Amniotic epithelial cell (primary cell): ENCODE data around the gene ROBO1.
"Not testable (repeated sequence)": the region's sequence is repeated elsewhere in the genome, so short reads cannot be mapped to it uniquely, and the experiment has no call there.

Experiments
- DNase-seq: peaks from one replicate; pipeline ENCODE4 v3.0.0-alpha.2; 2010; ENCODE audit warnings: low read depth

ROBO1 gene

GRCh38 chr3:78794431-78794830 is 973.4 kb downstream of the ROBO1 start:
- DNase-seq, result no peak

DNA sequence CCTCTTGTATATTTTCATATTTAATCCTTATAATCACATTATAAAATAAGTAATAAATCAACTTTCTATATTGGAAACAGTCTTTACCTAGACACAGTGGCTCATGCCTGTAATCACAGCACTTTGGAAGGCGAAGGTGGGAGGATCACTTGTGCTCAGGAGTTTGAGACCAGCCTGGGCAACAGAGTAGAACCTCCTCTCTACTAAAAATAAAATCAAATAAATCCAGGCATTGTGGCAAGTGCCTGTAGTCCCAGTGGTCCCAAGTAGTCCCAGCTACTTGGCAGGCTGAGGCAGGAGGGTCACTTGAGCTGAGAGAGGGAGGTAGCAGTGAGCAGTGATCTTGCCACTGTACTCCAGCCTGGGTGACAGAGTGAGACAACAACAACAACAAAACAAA is 975.1 kb downstream of the ROBO1 start:
- DNase-seq, result no peak

DNA sequence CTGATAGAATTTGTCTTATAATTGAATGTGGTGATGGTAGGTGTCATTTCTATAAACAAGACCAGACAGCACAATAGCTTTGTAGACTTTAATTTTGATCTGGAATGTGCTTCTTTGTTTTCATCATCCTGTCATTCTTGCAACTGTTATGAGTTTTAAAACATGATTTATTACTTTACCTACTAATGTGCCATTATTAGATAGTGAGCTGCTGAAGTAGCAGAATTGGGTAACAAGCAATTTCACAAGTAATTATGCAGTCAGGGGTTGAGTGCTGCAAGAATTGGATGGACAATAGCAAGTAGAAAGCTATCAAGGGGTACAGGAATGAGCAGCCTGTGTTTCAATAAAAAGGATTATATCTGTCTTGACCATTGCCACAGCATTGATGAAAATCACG is 975.6 kb downstream of the ROBO1 start:
- DNase-seq, result no peak

DNA sequence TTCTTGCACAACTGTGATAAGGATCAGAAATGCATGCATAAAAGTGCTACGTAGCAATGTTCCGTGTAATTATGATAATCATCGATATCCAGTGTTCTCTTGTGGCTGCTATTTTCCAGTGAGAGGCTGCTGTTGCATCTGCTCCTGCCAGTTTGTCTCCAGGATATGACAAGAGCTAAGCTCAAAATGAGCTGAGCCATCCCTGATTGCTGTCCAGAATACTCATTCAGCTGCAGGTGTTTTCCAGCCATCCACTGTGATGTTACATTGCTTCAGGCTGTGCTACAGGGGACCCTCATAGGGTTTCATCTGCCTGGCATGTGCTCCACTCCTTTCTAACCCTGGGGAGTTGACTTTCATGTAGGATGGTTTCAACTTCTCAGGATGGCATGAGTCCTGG is 976.0 kb downstream of the ROBO1 start:
- DNase-seq, result no peak

- no peak for DNase-seq
These were observed 979.0 kb downstream of the ROBO1 start for GRCh38 chr3:78788839-78789238.

DNA sequence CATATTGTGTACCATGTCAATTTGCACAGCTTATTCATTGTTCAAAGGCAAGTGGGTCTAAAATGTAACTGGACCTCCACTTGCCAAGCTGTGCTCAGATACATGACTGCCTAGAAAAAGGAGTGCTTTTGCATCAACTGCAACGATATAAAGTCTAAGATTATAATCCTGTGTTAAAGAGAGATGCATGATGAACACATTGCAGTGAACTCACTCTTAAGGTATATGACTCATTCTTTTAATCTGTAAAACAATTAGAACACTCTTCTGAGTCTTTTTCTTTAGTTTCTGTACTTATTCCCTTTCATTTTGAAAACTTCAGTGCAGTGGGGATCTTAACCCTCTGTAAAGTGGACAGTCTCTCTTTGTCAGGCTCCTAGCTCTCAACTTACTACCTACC is 982.8 kb downstream of the ROBO1 start:
- DNase-seq, result no peak

GRCh38 chr3:78781351-78781750 is 986.4 kb downstream of the ROBO1 start:
- no peak for DNase-seq

DNA sequence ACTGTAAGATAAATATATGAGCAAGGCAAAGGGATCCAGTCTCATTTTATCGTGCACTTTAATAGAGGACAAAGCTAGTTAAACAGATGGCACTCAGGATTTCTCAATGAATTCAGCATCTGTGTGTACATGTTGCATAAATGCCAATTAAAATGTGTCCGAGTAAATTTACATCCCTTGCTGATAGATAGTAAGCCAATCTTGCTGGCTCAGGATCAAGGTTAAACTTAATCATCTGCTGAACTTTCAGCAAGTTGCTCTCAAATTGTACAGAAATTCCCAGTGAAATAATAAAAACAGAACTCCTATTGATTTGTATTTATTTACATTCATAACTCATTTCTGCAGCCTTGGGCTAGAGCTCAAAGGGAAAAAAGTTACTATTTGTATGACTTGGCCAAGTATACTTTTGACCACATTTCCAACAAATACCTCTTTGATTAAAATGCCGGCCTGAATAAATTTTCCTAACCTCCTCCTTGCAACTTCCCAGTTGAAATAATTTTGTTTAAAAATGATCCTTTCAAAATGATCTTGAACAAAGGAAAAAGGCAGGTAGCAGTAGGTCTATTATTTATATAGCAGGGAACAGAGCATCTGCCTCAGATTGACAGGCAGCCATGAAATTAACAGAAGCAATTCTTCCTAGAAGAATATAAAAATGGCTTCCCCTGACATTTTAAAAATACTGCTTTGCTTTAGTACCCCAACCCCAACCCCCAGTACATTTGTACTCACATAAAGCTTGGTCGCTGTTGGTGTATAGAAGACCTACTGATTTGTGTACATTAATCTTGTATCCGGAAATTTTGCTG is 1001.9 kb downstream of the ROBO1 start:
- no peak for DNase-seq

DNA sequence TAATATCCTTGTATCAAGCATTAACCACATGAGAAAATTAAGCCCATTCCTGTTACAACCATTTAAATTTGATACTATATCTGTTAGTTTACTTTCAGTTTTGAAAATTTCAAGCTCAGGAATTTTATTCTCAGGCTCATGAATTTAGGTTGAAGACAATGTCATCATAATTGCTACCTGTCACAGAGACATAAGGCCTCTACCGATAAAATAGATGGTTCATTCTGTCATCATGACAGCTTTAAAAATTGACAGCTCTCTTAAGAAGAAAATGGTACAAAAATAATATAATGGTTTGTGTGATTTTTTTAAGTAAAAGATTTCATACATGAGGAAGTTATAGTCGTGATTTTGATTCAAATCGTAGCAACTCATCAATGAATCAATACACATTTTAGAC is 1003.2 kb downstream of the ROBO1 start:
- DNase-seq, result no peak

GRCh38 chr3:78762121-78762520 is 1005.7 kb downstream of the ROBO1 start:
- no peak for DNase-seq

- no peak for DNase-seq
These were observed 1006.7 kb downstream of the ROBO1 start for GRCh38 chr3:78761126-78761525.

GRCh38 chr3:78757731-78758130 is 1010.1 kb downstream of the ROBO1 start:
- no peak for DNase-seq

- no peak for DNase-seq
These were observed 1013.6 kb downstream of the ROBO1 start for GRCh38 chr3:78754066-78754743.

DNA sequence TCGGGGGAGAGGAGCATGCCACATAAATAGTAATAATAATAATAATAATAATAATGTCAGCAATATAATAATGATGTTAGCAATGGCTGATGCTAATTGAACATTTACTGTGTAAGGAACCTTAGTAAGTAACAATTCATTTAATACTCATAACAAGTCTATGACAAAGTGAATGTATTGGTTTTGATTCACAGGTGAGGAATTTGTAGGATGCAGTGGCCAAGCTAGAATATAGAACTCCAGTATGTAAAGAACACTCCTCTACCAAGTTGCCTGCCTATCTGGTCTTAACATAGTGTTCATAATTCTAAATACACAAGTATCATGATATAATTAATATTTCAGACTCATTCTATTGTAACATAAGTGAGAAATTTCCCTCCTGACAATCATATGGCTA is 1016.5 kb downstream of the ROBO1 start:
- no peak for DNase-seq

DNA sequence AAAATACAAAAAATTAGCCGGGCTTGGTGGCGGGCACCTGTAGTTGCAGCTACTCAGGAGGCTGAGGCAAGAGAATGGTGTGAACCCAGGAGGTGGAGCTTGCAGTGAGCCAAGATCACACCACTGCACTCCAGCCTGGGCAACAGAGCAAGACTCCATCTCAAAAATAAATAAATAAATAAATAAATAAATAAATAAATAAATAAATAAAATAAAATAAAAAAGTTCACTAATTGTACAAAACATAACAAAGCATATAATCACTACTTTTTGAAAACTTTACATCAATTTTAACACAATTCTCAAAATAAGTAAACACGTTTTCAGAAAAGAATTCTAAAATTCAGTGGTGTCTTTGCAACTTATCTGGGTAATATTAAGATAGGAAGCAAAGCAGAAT is 1017.5 kb downstream of the ROBO1 start:
- not testable (repeated sequence) for DNase-seq

- DNase-seq, result no peak
These were observed 1018.7 kb downstream of the ROBO1 start for GRCh38 chr3:78749056-78749455.

- DNase-seq, result no peak
These were observed 1022.0 kb downstream of the ROBO1 start for GRCh38 chr3:78745847-78746246.

DNA sequence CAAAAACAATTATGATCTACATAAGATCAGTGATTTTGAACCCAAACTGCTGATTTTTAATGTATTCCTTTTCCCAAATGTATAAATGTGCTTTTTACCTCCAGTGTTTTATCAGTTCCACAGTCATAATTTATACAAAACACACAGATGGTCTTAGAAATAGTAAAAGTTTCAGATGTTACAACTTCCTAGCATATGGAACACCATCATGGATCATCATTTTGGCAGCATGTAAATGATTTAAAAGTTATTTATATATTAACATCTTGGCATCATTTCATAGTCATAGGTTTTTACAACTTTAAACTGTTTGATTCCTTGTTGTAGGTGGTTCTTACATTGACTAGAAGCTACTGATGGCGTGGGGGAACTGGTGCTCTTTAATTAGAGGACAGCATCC is 1025.3 kb downstream of the ROBO1 start:
- DNase-seq, result no peak

- DNase-seq, result no peak
These were observed 1025.8 kb downstream of the ROBO1 start for GRCh38 chr3:78742041-78742440.

GRCh38 chr3:78741066-78741645 is 1026.6 kb downstream of the ROBO1 start:
- no peak for DNase-seq

GRCh38 chr3:78738833-78739232 is 1029.0 kb downstream of the ROBO1 start:
- DNase-seq, result peak; percentile 9

DNA sequence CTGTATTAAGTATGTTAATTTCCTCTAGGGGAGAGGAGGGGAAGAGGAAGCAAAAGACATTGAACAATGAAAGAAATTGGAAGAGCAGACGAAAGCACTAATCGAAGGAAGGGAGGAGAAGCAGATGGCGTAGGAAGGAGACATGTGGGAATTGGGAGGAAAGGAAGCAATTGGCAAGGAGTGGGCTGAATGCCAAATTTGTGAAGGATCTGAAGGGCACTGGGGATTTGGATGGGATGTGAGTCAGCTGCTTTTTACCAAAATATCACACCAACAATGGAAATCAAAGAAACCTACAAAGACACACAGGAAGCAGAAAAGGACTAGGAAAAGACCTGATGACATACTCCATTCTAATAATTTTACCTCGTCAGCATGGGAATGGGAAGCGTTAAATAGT is 1029.8 kb downstream of the ROBO1 start:
- DNase-seq, result no peak

- DNase-seq, result peak; percentile 76
These were observed 1030.9 kb downstream of the ROBO1 start for GRCh38 chr3:78736863-78737262.
